ENCODE results near the gene ARHGAP9. TPM values are rescaled to one million over a fixed set of nuclear protein-coding genes. Genes with fewer than 3 reads are reported as not detected.

Gene ARHGAP9
- total and polyA plus RNA-seq, 2 of the 4 experiments (the other 2 are of a cell fraction), result 0.18 to 0.79 TPM

- Histone ChIP-seq H2BK15ac (ENCODE audit: low read depth, low read length) (no peak overlapping the region), H3K56ac (ENCODE audit: extremely low read depth, insufficient read depth, low read length) (no peak overlapping the region), H3K14ac (replicated peaks; ENCODE audit: low read depth, low read length) (no peak overlapping the region), H4K20me1 (ENCODE audit: insufficient read depth, low read length) (peaks cover 16% of the 10 kb centered on the region), H3K27ac (ENCODE audit: insufficient read depth, low read length) (no peak overlapping the region), H3K4ac (ENCODE audit: low read depth, low read length) (no peak overlapping the region), H3K18ac (ENCODE audit: low read depth, low read length) (no peak overlapping the region), H2BK20ac (ENCODE audit: low read depth, low read length) (no peak overlapping the region), H2BK5ac (ENCODE audit: low read depth, low read length, poor library complexity, severe bottlenecking) (no peak overlapping the region), H3K4me1 (ENCODE audit: control insufficient read depth, insufficient read depth, low read length) (peaks cover 6% of the 10 kb centered on the region), H3K23ac (ENCODE audit: low read depth, low read length) (no peak overlapping the region), H2BK120ac (ENCODE audit: low read depth, low read length) (no peak overlapping the region), H3K27me3 (ENCODE audit: control insufficient read depth, insufficient read depth, low read length) (no peaks in the 10 kb centered on the region), H3K9ac (ENCODE audit: low read depth, low read length) (no peak overlapping the region), H2AK9ac (replicated peaks; ENCODE audit: low read depth, low read length, poor library complexity) (no peak overlapping the region), H3K36me3 (ENCODE audit: control insufficient read depth, insufficient read depth, low read length) (peaks cover 82% of the 10 kb centered on the region), H4K91ac (ENCODE audit: insufficient read depth, low read depth, low read length) (no peak overlapping the region), H3K4me2 (ENCODE audit: low read depth, low read length) (no peak overlapping the region), H3K9me3 (ENCODE audit: control insufficient read depth, insufficient read depth, low read length) (no peaks in the 10 kb centered on the region), H4K5ac (ENCODE audit: low read depth, low read length) (no peak overlapping the region), H3K79me1 (ENCODE audit: low read depth in 1 of 2, low read length in 2 of 2) (peaks cover 15 to 50% of the 10 kb centered on the region in 2 experiments), H3K9me1 (ENCODE audit: insufficient read depth, low read length) (peaks cover 7% of the 10 kb centered on the region), H2AFZ (replicated peaks; ENCODE audit: low read length, poor library complexity) (no peak overlapping the region), H2AK5ac (ENCODE audit: low read depth, low read length) (no peak overlapping the region), H4K8ac (ENCODE audit: low read depth in 2 of 2, low read length in 2 of 2) (no peak overlapping the region), H3K4me3 (ENCODE audit: insufficient read depth, low read depth, low read length) (no peak overlapping the region)
- no CpG with 5 or more reads among the region's 10 CpGs for WGBS, 2 experiments (ENCODE audit: extremely low coverage in 2 of 2, insufficient read length in 1 of 2)
- intact Hi-C loops (cut with micrococcal nuclease) (no loop called here), in situ Hi-C loops (cut with MboI; ENCODE audit: low sequenced_read_pairs) (no loop called here), dilution Hi-C loops (cut with HindIII; ENCODE audit: low sequenced_read_pairs, unreplicated experiment) (no loop called here)
- no TSS peak for BruUV-seq (replicated peaks)
- TF ChIP-seq RAD21 (IDR thresholded peaks at IDR 0.05; ENCODE audit: low read length), result no peak
- TF ChIP-seq RFX5 (IDR thresholded peaks at IDR 0.05; ENCODE audit: low read depth, low read length), result no peak
- TF ChIP-seq FOS (IDR thresholded peaks at IDR 0.05; ENCODE audit: low read depth, low read length), result no peak
- TF ChIP-seq MAFK (IDR thresholded peaks at IDR 0.05; ENCODE audit: low read depth, low read length), result no peak
- TF ChIP-seq RCOR1 (IDR thresholded peaks at IDR 0.05; ENCODE audit: insufficient replicate concordance, low read length), result no peak
- TF ChIP-seq SMC3 (IDR thresholded peaks at IDR 0.05; ENCODE audit: low read depth, low read length), result no peak
- TF ChIP-seq CHD1 (IDR thresholded peaks at IDR 0.05; ENCODE audit: low read depth, low read length), result no peak
- TF ChIP-seq, protein P1, sequence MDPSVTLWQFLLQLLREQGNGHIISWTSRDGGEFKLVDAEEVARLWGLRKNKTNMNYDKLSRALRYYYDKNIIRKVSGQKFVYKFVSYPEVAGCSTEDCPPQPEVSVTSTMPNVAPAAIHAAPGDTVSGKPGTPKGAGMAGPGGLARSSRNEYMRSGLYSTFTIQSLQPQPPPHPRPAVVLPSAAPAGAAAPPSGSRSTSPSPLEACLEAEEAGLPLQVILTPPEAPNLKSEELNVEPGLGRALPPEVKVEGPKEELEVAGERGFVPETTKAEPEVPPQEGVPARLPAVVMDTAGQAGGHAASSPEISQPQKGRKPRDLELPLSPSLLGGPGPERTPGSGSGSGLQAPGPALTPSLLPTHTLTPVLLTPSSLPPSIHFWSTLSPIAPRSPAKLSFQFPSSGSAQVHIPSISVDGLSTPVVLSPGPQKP (IDR thresholded peaks at IDR 0.05; ENCODE audit: borderline replicate concordance, low read depth, low read length), result no peak
- ChIA-PET POLR2A (ENCODE audit: unreplicated experiment) (no interaction called here), CTCF (no interaction called here)
- ATAC-seq (ENCODE audit: low read depth) (no peak), DNase-seq (no peak)
Measured at GRCh38 chr12:57528831-57529555, 49.3 kb upstream of the ARHGAP9 start.
